GM21515 (cell line): Measurements from ENCODE around the gene MEIKIN.
"Not testable (repeated sequence)": the region's sequence is repeated elsewhere in the genome, so short reads cannot be mapped to it uniquely, and the experiment has no call there.

Experiments
- ATAC-seq: cut with Tn5 transposase; IDR thresholded peaks from one replicate; pipeline ENCODE4 v1.9.1; 2021; ENCODE audit not compliant: unreplicated experiment

The MEIKIN gene

GRCh38 chr5:131914472-131914871, 31.0 kb downstream of the MEIKIN start:
- no peak for ATAC-seq

GRCh38 chr5:131913603-131914002, 31.9 kb downstream of the MEIKIN start:
- no peak for ATAC-seq

GRCh38 chr5:131906668-131907067, 38.8 kb downstream of the MEIKIN start:
- no peak for ATAC-seq

- not testable (repeated sequence) for ATAC-seq
Measured at GRCh38 chr5:131902266-131902665, 43.2 kb downstream of the MEIKIN start.

- no peak for ATAC-seq
Measured at GRCh38 chr5:131899686-131900085, 45.8 kb downstream of the MEIKIN start.

GRCh38 chr5:131883984-131884383, 61.5 kb downstream of the MEIKIN start:
- no peak for ATAC-seq

- no peak for ATAC-seq
Measured at GRCh38 chr5:131879705-131880104, 65.8 kb downstream of the MEIKIN start.

GRCh38 chr5:131877873-131878272, 67.6 kb downstream of the MEIKIN start:
- ATAC-seq, result no peak

GRCh38 chr5:131871251-131871650, 74.2 kb downstream of the MEIKIN start:
- ATAC-seq, result not testable (repeated sequence)

GRCh38 chr5:131867524-131867923, 77.9 kb downstream of the MEIKIN start:
- ATAC-seq, result no peak

- no peak for ATAC-seq
Measured at GRCh38 chr5:131863700-131864099, 81.8 kb downstream of the MEIKIN start.

- no peak for ATAC-seq
Measured at GRCh38 chr5:131857388-131857787, 88.1 kb downstream of the MEIKIN start.

GRCh38 chr5:131855452-131855851, 90.0 kb downstream of the MEIKIN start:
- no peak for ATAC-seq

- peak; percentile 82 for ATAC-seq
Measured at GRCh38 chr5:131854134-131854533, 91.3 kb downstream of the MEIKIN start.

- no peak for ATAC-seq
Measured at GRCh38 chr5:131848662-131849061, 96.8 kb downstream of the MEIKIN start.

GRCh38 chr5:131846536-131846935, 98.9 kb downstream of the MEIKIN start:
- ATAC-seq, result no peak

- no peak for ATAC-seq
Measured at GRCh38 chr5:131845828-131846227, 99.6 kb downstream of the MEIKIN start.

GRCh38 chr5:131842971-131843370, 102.5 kb downstream of the MEIKIN start:
- ATAC-seq, result not testable (repeated sequence)

GRCh38 chr5:131832702-131833101, 112.8 kb downstream of the MEIKIN start:
- ATAC-seq, result not testable (repeated sequence)

GRCh38 chr5:131825404-131826013, 120.0 kb downstream of the MEIKIN start:
- ATAC-seq, result peak; percentile 87

GRCh38 chr5:131824631-131825030, 120.8 kb downstream of the MEIKIN start:
- ATAC-seq, result no peak

- no peak for ATAC-seq
Measured at GRCh38 chr5:131821221-131821620, 124.2 kb downstream of the MEIKIN start.

- no peak for ATAC-seq
Measured at GRCh38 chr5:131818001-131818724, 127.3 kb downstream of the MEIKIN start.
